ENCODE data around the gene ACACA.

DNA sequence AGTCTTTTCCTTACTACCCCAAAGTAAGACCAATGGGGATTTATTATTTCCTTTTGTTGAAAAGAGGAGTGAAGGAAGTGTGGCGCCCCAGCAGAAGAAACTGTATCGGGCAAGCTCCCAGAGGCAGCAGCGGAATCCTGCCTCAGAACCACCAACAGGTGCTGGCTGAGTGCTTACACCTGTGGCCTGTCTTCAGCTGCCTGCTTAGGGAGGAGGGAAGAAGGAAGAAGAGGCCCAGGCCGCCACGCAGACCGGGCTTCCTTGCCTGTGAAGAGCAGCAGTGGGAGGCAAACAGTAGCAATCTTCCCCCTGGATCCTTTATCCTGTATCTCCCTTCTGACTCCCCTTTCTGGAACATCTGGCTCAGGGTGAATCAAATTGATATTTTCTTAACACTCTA is 323.2 kb downstream of the ACACA start:
- TF ChIP-seq, protein P1, sequence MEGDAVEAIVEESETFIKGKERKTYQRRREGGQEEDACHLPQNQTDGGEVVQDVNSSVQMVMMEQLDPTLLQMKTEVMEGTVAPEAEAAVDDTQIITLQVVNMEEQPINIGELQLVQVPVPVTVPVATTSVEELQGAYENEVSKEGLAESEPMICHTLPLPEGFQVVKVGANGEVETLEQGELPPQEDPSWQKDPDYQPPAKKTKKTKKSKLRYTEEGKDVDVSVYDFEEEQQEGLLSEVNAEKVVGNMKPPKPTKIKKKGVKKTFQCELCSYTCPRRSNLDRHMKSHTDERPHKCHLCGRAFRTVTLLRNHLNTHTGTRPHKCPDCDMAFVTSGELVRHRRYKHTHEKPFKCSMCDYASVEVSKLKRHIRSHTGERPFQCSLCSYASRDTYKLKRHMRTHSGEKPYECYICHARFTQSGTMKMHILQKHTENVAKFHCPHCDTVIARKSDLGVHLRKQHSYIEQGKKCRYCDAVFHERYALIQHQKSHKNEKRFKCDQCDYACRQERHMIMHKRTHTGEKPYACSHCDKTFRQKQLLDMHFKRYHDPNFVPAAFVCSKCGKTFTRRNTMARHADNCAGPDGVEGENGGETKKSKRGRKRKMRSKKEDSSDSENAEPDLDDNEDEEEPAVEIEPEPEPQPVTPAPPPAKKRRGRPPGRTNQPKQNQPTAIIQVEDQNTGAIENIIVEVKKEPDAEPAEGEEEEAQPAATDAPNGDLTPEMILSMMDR (IDR thresholded peaks at IDR 0.05; ENCODE audit: low read length), result no peak
- TF ChIP-seq EZH2 (optimal IDR thresholded peaks at IDR 0.05; ENCODE audit: low read depth, low read length), result no peak
- TF ChIP-seq EZH2phosphoT487 (IDR thresholded peaks at IDR 0.05; ENCODE audit: low read length), result no peak

Measured in MM.1S (cell line).